ENCODE measurements around the gene ACTL7A. TPM values are rescaled to one million over a fixed set of nuclear protein-coding genes. Genes with fewer than 3 reads are reported as not detected.

Gene ACTL7A
- total and polyA plus RNA-seq, 2 of the 13 experiments (the other 11 are each of a cell fraction or from before 2014, with no cell fraction given) = not detected

DNA sequence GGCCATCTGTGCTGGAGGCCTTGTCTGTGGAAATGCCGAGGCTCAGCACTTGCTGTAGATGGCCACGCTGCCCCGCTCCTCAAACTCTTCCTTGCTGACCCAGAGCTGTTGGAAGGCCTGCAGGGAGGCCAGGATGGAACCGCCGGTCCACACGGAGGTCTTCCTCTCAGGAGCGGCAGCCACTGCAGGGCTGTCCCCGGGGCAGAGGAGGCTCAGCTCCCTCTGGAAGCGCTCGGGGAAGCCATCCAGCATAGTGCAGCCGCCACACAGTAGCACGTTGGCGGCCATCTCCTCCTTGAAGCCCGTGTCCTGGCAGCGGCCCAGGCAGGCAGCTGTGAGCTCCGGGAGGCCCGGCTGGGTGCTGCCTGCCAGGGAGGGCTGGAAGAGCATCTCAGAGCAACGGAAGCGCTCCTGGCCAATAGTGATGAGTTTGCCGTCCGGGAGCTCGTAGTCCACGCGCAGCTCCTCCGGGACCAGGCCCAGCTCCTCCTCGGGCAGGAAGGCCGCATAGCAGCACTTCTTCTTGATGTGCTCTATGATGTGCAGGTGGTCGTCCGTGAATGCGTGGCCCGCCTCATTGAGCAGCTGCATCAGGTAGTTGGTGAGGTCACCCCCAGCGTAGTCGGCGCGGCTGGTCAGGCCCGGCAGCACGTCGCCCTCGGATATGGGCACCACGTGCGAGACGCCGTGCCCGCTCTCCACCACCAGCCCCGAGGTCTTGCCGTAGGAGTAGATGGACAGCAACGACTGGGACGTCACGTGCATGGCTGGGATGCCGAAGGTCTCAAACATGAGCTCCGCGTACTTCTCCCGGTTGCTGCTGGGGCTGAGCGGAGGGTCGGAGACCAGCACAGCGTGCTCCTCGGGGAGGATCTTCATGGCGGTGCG is 7.2 kb upstream of the ACTL7A start (continued):
- TF ChIP-seq, protein P1, sequence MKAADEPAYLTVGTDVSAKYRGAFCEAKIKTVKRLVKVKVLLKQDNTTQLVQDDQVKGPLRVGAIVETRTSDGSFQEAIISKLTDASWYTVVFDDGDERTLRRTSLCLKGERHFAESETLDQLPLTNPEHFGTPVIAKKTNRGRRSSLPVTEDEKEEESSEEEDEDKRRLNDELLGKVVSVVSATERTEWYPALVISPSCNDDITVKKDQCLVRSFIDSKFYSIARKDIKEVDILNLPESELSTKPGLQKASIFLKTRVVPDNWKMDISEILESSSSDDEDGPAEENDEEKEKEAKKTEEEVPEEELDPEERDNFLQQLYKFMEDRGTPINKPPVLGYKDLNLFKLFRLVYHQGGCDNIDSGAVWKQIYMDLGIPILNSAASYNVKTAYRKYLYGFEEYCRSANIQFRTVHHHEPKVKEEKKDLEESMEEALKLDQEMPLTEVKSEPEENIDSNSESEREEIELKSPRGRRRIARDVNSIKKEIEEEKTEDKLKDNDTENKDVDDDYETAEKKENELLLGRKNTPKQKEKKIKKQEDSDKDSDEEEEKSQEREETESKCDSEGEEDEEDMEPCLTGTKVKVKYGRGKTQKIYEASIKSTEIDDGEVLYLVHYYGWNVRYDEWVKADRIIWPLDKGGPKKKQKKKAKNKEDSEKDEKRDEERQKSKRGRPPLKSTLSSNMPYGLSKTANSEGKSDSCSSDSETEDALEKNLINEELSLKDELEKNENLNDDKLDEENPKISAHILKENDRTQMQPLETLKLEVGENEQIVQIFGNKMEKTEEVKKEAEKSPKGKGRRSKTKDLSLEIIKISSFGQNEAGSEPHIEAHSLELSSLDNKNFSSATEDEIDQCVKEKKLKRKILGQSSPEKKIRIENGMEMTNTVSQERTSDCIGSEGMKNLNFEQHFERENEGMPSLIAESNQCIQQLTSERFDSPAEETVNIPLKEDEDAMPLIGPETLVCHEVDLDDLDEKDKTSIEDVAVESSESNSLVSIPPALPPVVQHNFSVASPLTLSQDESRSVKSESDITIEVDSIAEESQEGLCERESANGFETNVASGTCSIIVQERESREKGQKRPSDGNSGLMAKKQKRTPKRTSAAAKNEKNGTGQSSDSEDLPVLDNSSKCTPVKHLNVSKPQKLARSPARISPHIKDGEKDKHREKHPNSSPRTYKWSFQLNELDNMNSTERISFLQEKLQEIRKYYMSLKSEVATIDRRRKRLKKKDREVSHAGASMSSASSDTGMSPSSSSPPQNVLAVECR (CRISPR knock-in tag; IDR thresholded peaks at IDR 0.05; ENCODE audit: borderline replicate concordance) = no peak
- TF ChIP-seq, protein P2, sequence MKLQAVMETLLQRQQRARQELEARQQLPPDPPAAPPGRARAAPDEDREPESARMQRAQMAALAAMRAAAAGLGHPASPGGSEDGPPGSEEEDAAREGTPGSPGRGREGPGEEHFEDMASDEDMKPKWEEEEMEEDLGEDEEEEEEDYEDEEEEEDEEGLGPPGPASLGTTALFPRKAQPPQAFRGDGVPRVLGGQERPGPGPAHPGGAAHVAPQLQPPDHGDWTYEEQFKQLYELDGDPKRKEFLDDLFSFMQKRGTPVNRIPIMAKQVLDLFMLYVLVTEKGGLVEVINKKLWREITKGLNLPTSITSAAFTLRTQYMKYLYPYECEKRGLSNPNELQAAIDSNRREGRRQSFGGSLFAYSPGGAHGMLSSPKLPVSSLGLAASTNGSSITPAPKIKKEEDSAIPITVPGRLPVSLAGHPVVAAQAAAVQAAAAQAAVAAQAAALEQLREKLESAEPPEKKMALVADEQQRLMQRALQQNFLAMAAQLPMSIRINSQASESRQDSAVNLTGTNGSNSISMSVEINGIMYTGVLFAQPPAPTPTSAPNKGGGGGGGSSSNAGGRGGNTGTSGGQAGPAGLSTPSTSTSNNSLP (IDR thresholded peaks at IDR 0.05; ENCODE audit: low read depth, low read length) = no peak
- TF ChIP-seq KAT7 (CRISPR knock-in tag; IDR thresholded peaks at IDR 0.05; ENCODE audit: borderline replicate concordance) = no peak

DNA sequence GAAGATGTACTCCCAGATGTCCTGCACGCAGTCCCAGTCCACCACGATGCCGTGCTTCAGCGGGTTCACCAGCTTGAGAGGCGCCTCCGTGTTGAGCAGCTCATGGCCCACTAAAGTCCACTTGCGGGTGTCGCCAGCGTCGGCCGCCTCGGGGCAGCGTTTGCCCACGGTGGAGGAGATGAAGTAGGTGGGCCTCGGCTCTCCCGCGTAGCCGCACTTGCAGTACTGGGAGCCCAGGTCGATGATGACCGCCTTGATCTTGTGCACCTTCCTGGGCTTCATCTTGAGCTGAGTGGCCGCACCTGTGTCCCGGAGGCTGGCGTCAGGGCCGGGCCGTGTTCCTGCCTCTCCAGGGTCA is 6.6 kb upstream of the ACTL7A start:
- ATAC-seq = no peak
- POLR2A ChIA-PET = no interaction called here

More for the DNA sequence above, 6.6 kb upstream of the ACTL7A start:
- no peak overlapping the region for H2AFZ ChIP-seq (ENCODE audit: low read length)
- no peak for TF ChIP-seq ZNF589 (CRISPR knock-in tag; conservative IDR thresholded peaks at IDR 0.05)
- no peaks in the 10 kb centered on the region for H3K27me3 ChIP-seq (ENCODE audit: control insufficient read depth in 1 of 2, insufficient read depth in 2 of 2, low read length in 2 of 2)
- H3K4me2 ChIP-seq (ENCODE audit: low read depth, low read length) = no peak overlapping the region
- H3K27ac ChIP-seq (ENCODE audit: extremely low read length, insufficient read depth, low read length) = no peak overlapping the region
- no peak overlapping the region for H3K9ac ChIP-seq (ENCODE audit: insufficient read depth, low read depth, low read length)
- intact Hi-C loops (cut with micrococcal nuclease; ENCODE audit: unreplicated experiment) (no loop called here), in situ Hi-C loops (cut with HindIII; ENCODE audit: extremely low pct_ligation_motif_present, low pct_unique_long_range_greater_than_20kb) (no loop called here)
- no peaks in the 10 kb centered on the region for H3K9me3 ChIP-seq (ENCODE audit: low read length)
- no peaks in the 10 kb centered on the region for H4K20me1 ChIP-seq (ENCODE audit: insufficient read depth, low read length)
- H3K4me1 ChIP-seq (ENCODE audit: insufficient read depth, low read length) = peaks cover 45% of the 10 kb centered on the region
- no peak overlapping the region for H3K4me3 ChIP-seq (replicated peaks in 1 of 3; ENCODE audit: insufficient read depth in 1 of 3, low read depth in 2 of 3, low read length in 3 of 3)
- no peak for FAIRE-seq
- CTCF ChIA-PET (ENCODE audit: low intra/inter-chr PET ratio, low total read pairs) = no interaction called here
- no peaks in the 10 kb centered on the region for H3K36me3 ChIP-seq (replicated peaks in 1 of 2; ENCODE audit: control insufficient read depth in 1 of 2, insufficient read depth in 2 of 2, low read length in 2 of 2)
- 96% methylated on average over 21 of the region's 25 CpGs for WGBS (ENCODE audit: low lambda C conversion rate)
- H3K79me2 ChIP-seq (ENCODE audit: insufficient read depth, low read length) = no peaks in the 10 kb centered on the region
- no peak for DNase-seq (ENCODE audit: low spot score)
- BruUV-seq (replicated peaks) = no TSS peak

All from HepG2 (cell line).